ENCODE data around the gene KDM3A. TPM values are rescaled to one million over a fixed set of nuclear protein-coding genes. Genes with fewer than 3 reads are reported as not detected.

The KDM3A gene
- total RNA-seq, 2 donors from 2014 or later: 31.8 to 34.4 TPM

GRCh38 chr2:86485103-86485502 is 43.9 kb downstream of the KDM3A start:
- no peak for DNase-seq
- H3K4me1 Mint-ChIP-seq: peaks cover 2% of the 10 kb centered on the region
- H3K27me3 Mint-ChIP-seq (ENCODE audit: insufficient read depth): no peaks in the 10 kb centered on the region
- H3K9me3 Mint-ChIP-seq: no peaks in the 10 kb centered on the region
- no peak for TF ChIP-seq CTCF (conservative IDR thresholded peaks at IDR 0.05)
- Histone ChIP-seq H3K36me3 (ENCODE audit: control insufficient read depth, insufficient read depth, low read length) (peaks cover 100% of the 10 kb centered on the region), H3K27me3 (ENCODE audit: control insufficient read depth, insufficient read depth, low read length, poor library complexity, severe bottlenecking) (no peaks in the 10 kb centered on the region), H3K4me1 (ENCODE audit: control insufficient read depth, insufficient read depth, low read length) (no peaks in the 10 kb centered on the region), H3K9ac (ENCODE audit: extremely low read depth, low read length, poor library complexity, severe bottlenecking) (no peak overlapping the region), H3K9me3 (ENCODE audit: control insufficient read depth, low read length) (no peaks in the 10 kb centered on the region), H3K4me3 (ENCODE audit: low read length) (no peak overlapping the region), H3K27ac (ENCODE audit: low read depth, low read length) (no peak overlapping the region)
- H3K27ac Mint-ChIP-seq: no peak overlapping the region
- H3K36me3 Mint-ChIP-seq (ENCODE audit: low read depth): peaks cover 82% of the 10 kb centered on the region
- no peak overlapping the region for H3K4me3 Mint-ChIP-seq

GRCh38 chr2:86485802-86486201 is 44.6 kb downstream of the KDM3A start:
- no peaks in the 10 kb centered on the region for H3K9me3 Mint-ChIP-seq
- peaks cover 2% of the 10 kb centered on the region for H3K4me1 Mint-ChIP-seq
- no peak for DNase-seq
- Histone ChIP-seq H3K27me3 (ENCODE audit: control insufficient read depth, insufficient read depth, low read length, poor library complexity, severe bottlenecking) (no peaks in the 10 kb centered on the region), H3K36me3 (ENCODE audit: control insufficient read depth, insufficient read depth, low read length) (peaks cover 100% of the 10 kb centered on the region), H3K4me3 (ENCODE audit: low read length) (no peak overlapping the region), H3K9ac (ENCODE audit: extremely low read depth, low read length, poor library complexity, severe bottlenecking) (no peak overlapping the region), H3K27ac (ENCODE audit: low read depth, low read length) (no peak overlapping the region), H3K4me1 (ENCODE audit: control insufficient read depth, insufficient read depth, low read length) (no peaks in the 10 kb centered on the region), H3K9me3 (ENCODE audit: control insufficient read depth, low read length) (no peaks in the 10 kb centered on the region)
- no peak for TF ChIP-seq CTCF (conservative IDR thresholded peaks at IDR 0.05)
- 94% methylated on average over 3 of the region's 3 CpGs; no CpG with 5 or more reads in 1 of the 2 experiments for WGBS, 2 experiments (ENCODE audit: insufficient coverage in 1 of 2, insufficient read length in 1 of 2)
- peaks cover 83% of the 10 kb centered on the region for H3K36me3 Mint-ChIP-seq (ENCODE audit: low read depth)
- no peak overlapping the region for H3K4me3 Mint-ChIP-seq
- H3K27me3 Mint-ChIP-seq (ENCODE audit: insufficient read depth): no peaks in the 10 kb centered on the region
- no peak overlapping the region for H3K27ac Mint-ChIP-seq

GRCh38 chr2:86487062-86487461 is 45.9 kb downstream of the KDM3A start:
- peak; percentile 53 for TF ChIP-seq CTCF (conservative IDR thresholded peaks at IDR 0.05)
- no peaks in the 10 kb centered on the region for H3K4me1 Mint-ChIP-seq
- H3K27me3 ChIP-seq (ENCODE audit: control insufficient read depth, insufficient read depth, low read length, poor library complexity, severe bottlenecking): no peaks in the 10 kb centered on the region
- no peaks in the 10 kb centered on the region for H3K9me3 ChIP-seq (ENCODE audit: control insufficient read depth, low read length)
- DNase-seq: no peak
- no peak overlapping the region for H3K4me3 ChIP-seq (ENCODE audit: low read length)
- H3K9me3 Mint-ChIP-seq: no peaks in the 10 kb centered on the region
- H3K36me3 ChIP-seq (ENCODE audit: control insufficient read depth, insufficient read depth, low read length): peaks cover 100% of the 10 kb centered on the region
- no peak overlapping the region for H3K9ac ChIP-seq (ENCODE audit: extremely low read depth, low read length, poor library complexity, severe bottlenecking)
- no peaks in the 10 kb centered on the region for H3K4me1 ChIP-seq (ENCODE audit: control insufficient read depth, insufficient read depth, low read length)
- no peak overlapping the region for H3K27ac Mint-ChIP-seq
- H3K36me3 Mint-ChIP-seq (ENCODE audit: low read depth): peaks cover 87% of the 10 kb centered on the region
- no peak overlapping the region for H3K27ac ChIP-seq (ENCODE audit: low read depth, low read length)
- no peak overlapping the region for H3K4me3 Mint-ChIP-seq
- 100% methylated on average over 1 to 2 of the region's 2 CpGs for WGBS, 2 experiments (ENCODE audit: insufficient coverage in 1 of 2, insufficient read length in 1 of 2)
- no peaks in the 10 kb centered on the region for H3K27me3 Mint-ChIP-seq (ENCODE audit: insufficient read depth)
